Measurements from ENCODE around the gene UGT2B11. TPM values are rescaled to one million over a fixed set of nuclear protein-coding genes. Genes with fewer than 3 reads are reported as not detected.
"Not testable (repeated sequence)": the region's sequence is repeated elsewhere in the genome, so short reads cannot be mapped to it uniquely, and the experiment has no call there.

Gene UGT2B11
- total and polyA plus RNA-seq, 2 donors (not counting 3 experiments of a cell fraction or from before 2014, with no cell fraction given): not detected

DNA sequence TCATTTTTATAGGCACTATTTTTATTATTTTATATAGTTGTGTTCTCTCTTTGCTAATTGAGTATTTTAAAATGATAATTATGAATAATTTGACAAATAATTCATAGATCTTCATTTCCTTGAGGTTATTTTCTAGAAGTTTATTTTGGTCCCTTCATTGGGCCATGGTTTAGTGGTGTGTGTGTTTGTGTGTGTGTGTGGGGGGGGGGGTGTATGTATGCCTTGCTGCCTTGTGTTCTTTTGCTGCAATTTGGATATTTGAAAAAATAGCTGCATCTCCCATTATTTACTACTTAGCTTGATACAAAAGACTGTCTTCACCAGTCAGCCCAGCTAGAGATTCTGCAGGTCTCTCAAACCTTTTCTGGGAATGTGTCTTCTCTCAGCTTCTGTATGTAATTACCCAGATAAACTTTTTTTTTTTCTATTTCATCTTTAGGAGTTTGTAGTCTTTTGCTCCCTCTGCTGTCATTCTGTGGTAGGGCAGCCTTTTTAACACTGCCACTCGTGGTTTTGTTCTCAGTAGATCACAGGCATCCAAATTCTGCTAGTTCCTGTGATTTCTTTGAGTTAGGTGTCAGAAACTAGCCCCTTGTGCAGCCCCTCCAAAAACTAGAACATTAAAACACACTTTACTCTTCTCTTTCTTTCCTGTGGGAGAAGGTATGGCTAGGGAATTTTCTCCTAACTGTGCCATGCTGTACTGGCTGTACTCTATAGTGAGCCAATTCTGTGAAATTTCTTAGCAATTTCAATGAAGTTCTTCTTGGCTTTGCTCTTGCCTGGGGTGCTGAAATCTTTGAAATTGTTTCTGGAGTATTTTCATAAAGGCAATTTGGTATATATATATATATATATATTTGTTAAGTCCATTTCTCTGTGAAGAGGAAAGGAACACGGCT lies 44.1 kb downstream of the UGT2B11 start:
- FAIRE-seq (peak; percentile 37), DNase-seq (ENCODE audit: low read depth, low spot score) (peak; percentile 44)
- H2AFZ ChIP-seq (ENCODE audit: low read depth, low read length); H3K4me1 ChIP-seq (ENCODE audit: control insufficient read depth, extremely low read depth, insufficient read depth, low read length); POLR2A ChIA-PET; H4K20me1 ChIP-seq (replicated peaks; ENCODE audit: control insufficient read depth, extremely low read depth, insufficient read depth, low read length); H3K36me3 ChIP-seq (ENCODE audit: control insufficient read depth in 2 of 2, extremely low read depth in 1 of 2, insufficient read depth in 2 of 2, low read length in 2 of 2); BruUV-seq (replicated peaks); H3K79me2 ChIP-seq (ENCODE audit: control insufficient read depth, insufficient read depth, low read length); H3K4me3 ChIP-seq (replicated peaks in 1 of 3; ENCODE audit: insufficient read depth in 1 of 3, low read depth in 1 of 3, low read length in 3 of 3); H3K9me3 ChIP-seq (replicated peaks; ENCODE audit: control insufficient read depth, insufficient read depth, low read length); dilution Hi-C loops (cut with MboI; ENCODE audit: extremely low pct_ligation_motif_present, low sequenced_read_pairs); H3K27me3 ChIP-seq (ENCODE audit: control insufficient read depth in 2 of 2, insufficient read depth in 2 of 2, low read length in 2 of 2); H3K9me1 ChIP-seq (replicated peaks; ENCODE audit: control insufficient read depth, extremely low read depth, insufficient read depth, low read length); H3K27ac ChIP-seq (ENCODE audit: insufficient read depth, low read depth, low read length); H3K4me2 ChIP-seq (ENCODE audit: insufficient read depth, low read length); H3K9ac ChIP-seq (replicated peaks; ENCODE audit: extremely low read depth, insufficient read depth, low read length): not testable (repeated sequence)
- intact Hi-C loops (cut with micrococcal nuclease): loop anchor here (1.0 to 5.0 kb wide), 3 partner anchors 110 to 898 kb away; no protein-coding TSS in a partner anchor
- TF ChIP-seq, protein P1, sequence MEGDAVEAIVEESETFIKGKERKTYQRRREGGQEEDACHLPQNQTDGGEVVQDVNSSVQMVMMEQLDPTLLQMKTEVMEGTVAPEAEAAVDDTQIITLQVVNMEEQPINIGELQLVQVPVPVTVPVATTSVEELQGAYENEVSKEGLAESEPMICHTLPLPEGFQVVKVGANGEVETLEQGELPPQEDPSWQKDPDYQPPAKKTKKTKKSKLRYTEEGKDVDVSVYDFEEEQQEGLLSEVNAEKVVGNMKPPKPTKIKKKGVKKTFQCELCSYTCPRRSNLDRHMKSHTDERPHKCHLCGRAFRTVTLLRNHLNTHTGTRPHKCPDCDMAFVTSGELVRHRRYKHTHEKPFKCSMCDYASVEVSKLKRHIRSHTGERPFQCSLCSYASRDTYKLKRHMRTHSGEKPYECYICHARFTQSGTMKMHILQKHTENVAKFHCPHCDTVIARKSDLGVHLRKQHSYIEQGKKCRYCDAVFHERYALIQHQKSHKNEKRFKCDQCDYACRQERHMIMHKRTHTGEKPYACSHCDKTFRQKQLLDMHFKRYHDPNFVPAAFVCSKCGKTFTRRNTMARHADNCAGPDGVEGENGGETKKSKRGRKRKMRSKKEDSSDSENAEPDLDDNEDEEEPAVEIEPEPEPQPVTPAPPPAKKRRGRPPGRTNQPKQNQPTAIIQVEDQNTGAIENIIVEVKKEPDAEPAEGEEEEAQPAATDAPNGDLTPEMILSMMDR (IDR thresholded peaks at IDR 0.05; ENCODE audit: extremely low read depth in 1 of 2, insufficient read depth in 1 of 2, low read depth in 1 of 2, low read length in 2 of 2): peak; percentile 31
- CTCF ChIA-PET: interaction anchor here (0.6 to 3.2 kb wide), 13 partner anchors 9 to 899 kb away, joined by 3 to 44 read pairs (median 7); no protein-coding TSS in a partner anchor

DNA sequence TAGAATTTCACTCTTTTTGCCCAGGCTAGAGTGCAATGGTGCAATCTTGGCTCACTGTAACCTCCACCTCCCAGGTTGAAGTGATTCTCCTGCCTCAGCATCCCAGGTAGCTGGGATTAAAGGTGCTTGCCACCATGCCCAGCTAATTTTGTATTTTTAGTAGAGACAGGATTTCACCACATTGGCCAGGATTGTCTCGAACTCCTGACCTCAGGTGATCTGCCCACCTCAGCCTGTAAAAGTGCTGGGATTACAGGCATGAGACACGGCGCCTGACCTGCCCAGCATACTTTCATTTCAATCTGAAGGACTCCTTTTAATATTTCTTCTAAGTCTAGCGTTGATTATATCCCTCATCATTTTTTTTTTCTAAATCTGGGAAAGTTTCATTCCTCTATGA lies 45.4 kb downstream of the UGT2B11 start:
- DNase-seq (ENCODE audit: low read depth, low spot score); intact Hi-C loops (cut with micrococcal nuclease); BruUV-seq (replicated peaks): not testable (repeated sequence)

More for the DNA sequence above, 45.4 kb downstream of the UGT2B11 start:
- dilution Hi-C loops (cut with MboI; ENCODE audit: extremely low pct_ligation_motif_present, low sequenced_read_pairs); POLR2A ChIA-PET; H3K4me2 ChIP-seq (ENCODE audit: insufficient read depth, low read length); H3K79me2 ChIP-seq (ENCODE audit: control insufficient read depth, insufficient read depth, low read length); FAIRE-seq; H3K9me3 ChIP-seq (replicated peaks; ENCODE audit: control insufficient read depth, insufficient read depth, low read length); H3K4me1 ChIP-seq (ENCODE audit: control insufficient read depth, extremely low read depth, insufficient read depth, low read length); H2AFZ ChIP-seq (ENCODE audit: low read depth, low read length); H4K20me1 ChIP-seq (replicated peaks; ENCODE audit: control insufficient read depth, extremely low read depth, insufficient read depth, low read length); H3K9me1 ChIP-seq (replicated peaks; ENCODE audit: control insufficient read depth, extremely low read depth, insufficient read depth, low read length); H3K4me3 ChIP-seq (replicated peaks in 1 of 3; ENCODE audit: insufficient read depth in 1 of 3, low read depth in 1 of 3, low read length in 3 of 3); H3K9ac ChIP-seq (replicated peaks; ENCODE audit: extremely low read depth, insufficient read depth, low read length); H3K27me3 ChIP-seq (ENCODE audit: control insufficient read depth in 2 of 2, insufficient read depth in 2 of 2, low read length in 2 of 2); H3K27ac ChIP-seq (ENCODE audit: insufficient read depth, low read depth, low read length); H3K36me3 ChIP-seq (ENCODE audit: control insufficient read depth in 2 of 2, extremely low read depth in 1 of 2, insufficient read depth in 2 of 2, low read length in 2 of 2): not testable (repeated sequence)
- CTCF ChIA-PET: interaction anchor here (1.3 to 3.2 kb wide), 2 partner anchors 108 to 114 kb away, joined by 12 to 44 read pairs; no protein-coding TSS in a partner anchor

Measured in endothelial cell of umbilical vein (primary cell).